Measurements from ENCODE around the gene ERV3-1. TPM values are rescaled to one million over a fixed set of nuclear protein-coding genes. Genes with fewer than 3 reads are reported as not detected.
"Not testable (repeated sequence)": the region's sequence is repeated elsewhere in the genome, so short reads cannot be mapped to it uniquely, and the experiment has no call there.

The ERV3-1 gene, protein sequence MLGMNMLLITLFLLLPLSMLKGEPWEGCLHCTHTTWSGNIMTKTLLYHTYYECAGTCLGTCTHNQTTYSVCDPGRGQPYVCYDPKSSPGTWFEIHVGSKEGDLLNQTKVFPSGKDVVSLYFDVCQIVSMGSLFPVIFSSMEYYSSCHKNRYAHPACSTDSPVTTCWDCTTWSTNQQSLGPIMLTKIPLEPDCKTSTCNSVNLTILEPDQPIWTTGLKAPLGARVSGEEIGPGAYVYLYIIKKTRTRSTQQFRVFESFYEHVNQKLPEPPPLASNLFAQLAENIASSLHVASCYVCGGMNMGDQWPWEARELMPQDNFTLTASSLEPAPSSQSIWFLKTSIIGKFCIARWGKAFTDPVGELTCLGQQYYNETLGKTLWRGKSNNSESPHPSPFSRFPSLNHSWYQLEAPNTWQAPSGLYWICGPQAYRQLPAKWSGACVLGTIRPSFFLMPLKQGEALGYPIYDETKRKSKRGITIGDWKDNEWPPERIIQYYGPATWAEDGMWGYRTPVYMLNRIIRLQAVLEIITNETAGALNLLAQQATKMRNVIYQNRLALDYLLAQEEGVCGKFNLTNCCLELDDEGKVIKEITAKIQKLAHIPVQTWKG
- 10 to 100 TPM in 2 of 4 donors, 1 to 10 TPM in 1, under 1 TPM in 1; 0.27 to 21.7 (median 8.6) TPM for polyA plus RNA-seq
- long read RNA-seq, donor 1, transcript ERV3-1-201 (2 exons, 2,719 nt), result major isoform, 19 of 21 reads
- long read RNA-seq, donor 1, partial matches to known transcripts, result 0 of 21 reads
- long read RNA-seq, donor 1, other reads (novel, unspliced or antisense), result 0 of 21 reads
- long read RNA-seq, donor 2, partial matches to known transcripts, result 0 of 4 reads
- long read RNA-seq, donor 2, other reads (novel, unspliced or antisense), result 0 of 4 reads
- long read RNA-seq, donor 3, transcript ERV3-1-201 (2 exons, 2,719 nt), result major isoform, 12 of 13 reads
- long read RNA-seq, donor 3, partial matches to known transcripts, result 0 of 13 reads
- long read RNA-seq, donor 3, other reads (novel, unspliced or antisense), result 0 of 13 reads
- long read RNA-seq, donor 4, result 0 reads
- long read RNA-seq, donor 5, partial matches to known transcripts, result 0 of 1 reads
- long read RNA-seq, donor 5, other reads (novel, unspliced or antisense), result 0 of 1 reads
- long read RNA-seq, donor 6, transcript ERV3-1-201 (2 exons, 2,719 nt), result major isoform, 12 of 12 reads
- long read RNA-seq, donor 6, partial matches to known transcripts, result 0 of 12 reads
- long read RNA-seq, donor 6, other reads (novel, unspliced or antisense), result 0 of 12 reads
- long read RNA-seq, donor 7, partial matches to known transcripts, result 0 of 4 reads
- long read RNA-seq, donor 7, other reads (novel, unspliced or antisense), result 0 of 4 reads
- long read RNA-seq, donor 8, partial matches to known transcripts, result 0 of 2 reads
- long read RNA-seq, donor 8, other reads (novel, unspliced or antisense), result 0 of 2 reads
- long read RNA-seq, donor 9, partial matches to known transcripts, result 0 of 2 reads
- long read RNA-seq, donor 9, other reads (novel, unspliced or antisense), result 0 of 2 reads
- long read RNA-seq, donor 10, transcript ERV3-1-201 (2 exons, 2,719 nt), result major isoform, 15 of 16 reads
- long read RNA-seq, donor 10, partial matches to known transcripts, result 0 of 16 reads
- long read RNA-seq, donor 10, other reads (novel, unspliced or antisense), result 0 of 16 reads

DNA sequence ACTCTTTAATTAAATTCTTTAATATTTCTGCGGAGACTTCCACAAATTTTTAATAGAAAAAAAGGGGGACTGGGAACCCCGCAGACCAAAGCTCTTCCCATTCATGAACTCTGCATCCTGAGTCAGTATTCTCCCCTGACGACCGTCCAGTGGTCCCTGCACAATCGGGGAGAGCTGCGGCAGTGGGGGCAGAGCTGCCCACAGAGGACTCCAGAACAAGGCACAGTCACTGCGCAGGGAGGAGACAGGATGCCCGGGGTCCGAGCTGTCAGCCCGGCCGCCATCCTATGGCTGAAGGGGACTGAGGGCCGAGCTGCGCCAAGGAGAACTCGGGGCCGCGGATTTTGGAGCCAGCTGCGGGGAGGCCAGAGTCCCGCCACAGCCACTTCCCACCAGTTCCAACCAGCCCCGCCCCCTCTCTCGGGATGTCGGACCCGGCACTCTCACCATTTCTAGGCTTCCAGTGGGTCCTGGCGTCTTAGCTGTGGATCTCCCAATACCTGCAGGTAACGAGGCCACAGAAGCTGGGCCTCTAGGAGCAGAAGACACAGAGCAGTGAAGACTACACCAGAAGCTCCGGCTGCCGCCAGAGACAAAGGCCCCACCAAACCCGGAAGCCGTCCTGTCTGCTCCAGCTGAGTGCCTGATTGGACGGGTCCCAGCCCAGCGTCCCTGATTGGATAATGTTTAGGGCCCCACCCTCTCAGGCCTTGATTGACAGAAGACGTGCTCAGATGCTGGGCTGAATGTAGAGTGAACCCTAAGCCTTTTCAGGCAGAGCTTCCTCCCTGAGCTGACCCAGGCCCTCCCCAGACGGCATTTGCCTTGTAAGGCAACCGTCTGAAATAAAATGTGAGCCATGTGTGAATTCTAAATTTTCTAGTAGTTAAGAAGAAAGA is at the start of gene ERV3-1:
TSS of gene ERV3-1 (minus strand) at position 594 of the 899 bp plus-strand sequence. CDS start 13,661 bp downstream, outside the sequence.
- Histone ChIP-seq H3K9me3 (ENCODE audit: control insufficient read depth in 2 of 2, insufficient read depth in 1 of 2, low read depth in 1 of 2, low read length in 1 of 2) (peaks cover 0 to 17% of the 10 kb centered on the region in 2 donors), H3K27ac (ENCODE audit: low read depth in 1 of 3, low read length in 2 of 3) (peak within 1 kb of the TSS; percentile 58 to 99 (median 82)), H3K27me3 (ENCODE audit: control insufficient read depth in 3 of 3, insufficient read depth in 3 of 3, low read length in 3 of 3) (no peaks in the 10 kb centered on the region), H3K36me3 (ENCODE audit: control insufficient read depth in 3 of 3, insufficient read depth in 2 of 3, low read depth in 1 of 3, low read length in 3 of 3) (peaks cover 0 to 13% (median 0%) of the 10 kb centered on the region in 3 donors), H3K4me3 (ENCODE audit: low read depth in 1 of 3, low read length in 3 of 3) (peak within 1 kb of the TSS; percentile 76 to 98 (median 83)), H3K4me1 (ENCODE audit: control insufficient read depth in 3 of 3, insufficient read depth in 2 of 3, low read depth in 1 of 3, low read length in 2 of 3) (peaks cover 0 to 2% (median 0%) of the 10 kb centered on the region in 3 donors)
- DNase-seq, result peak; percentile 95 to 99
- no peak for FAIRE-seq
- 1% methylated on average over 30 to 33 of the region's 33 CpGs for WGBS, 3 donors

DNA sequence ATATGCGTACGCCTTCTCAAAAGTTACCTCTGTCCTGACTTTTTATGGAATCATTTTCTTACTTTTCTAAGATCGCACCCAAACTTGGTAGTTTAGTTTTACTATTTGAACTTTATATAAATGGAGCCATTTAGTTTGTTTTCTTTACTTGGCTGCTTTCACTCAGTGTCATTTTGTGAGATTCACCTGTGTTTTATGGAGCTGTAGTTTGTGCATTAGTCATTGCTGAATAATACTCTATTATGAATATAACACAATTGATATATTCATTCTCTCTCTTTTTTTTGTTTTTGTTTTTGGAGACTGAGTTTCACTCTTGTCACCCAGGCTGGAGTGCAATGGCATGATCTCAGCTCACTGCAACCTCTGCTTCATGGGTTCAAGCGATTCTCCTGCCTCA is 49.3 kb upstream of the ERV3-1 start:
- not testable (repeated sequence) for FAIRE-seq; DNase-seq; H3K4me1 ChIP-seq (ENCODE audit: control insufficient read depth in 3 of 3, insufficient read depth in 2 of 3, low read depth in 1 of 3, low read length in 2 of 3); H3K27ac ChIP-seq (ENCODE audit: low read depth in 1 of 3, low read length in 2 of 3); H3K36me3 ChIP-seq (ENCODE audit: control insufficient read depth in 3 of 3, insufficient read depth in 2 of 3, low read depth in 1 of 3, low read length in 3 of 3); H3K9me3 ChIP-seq (ENCODE audit: control insufficient read depth in 2 of 2, insufficient read depth in 1 of 2, low read depth in 1 of 2, low read length in 1 of 2); H3K4me3 ChIP-seq (ENCODE audit: low read depth in 1 of 3, low read length in 3 of 3); H3K27me3 ChIP-seq (ENCODE audit: control insufficient read depth in 3 of 3, insufficient read depth in 3 of 3, low read length in 3 of 3)
- WGBS, 3 donors, result 85 to 96% (median 86%) methylated on average over 4 of the region's 4 CpGs

DNA sequence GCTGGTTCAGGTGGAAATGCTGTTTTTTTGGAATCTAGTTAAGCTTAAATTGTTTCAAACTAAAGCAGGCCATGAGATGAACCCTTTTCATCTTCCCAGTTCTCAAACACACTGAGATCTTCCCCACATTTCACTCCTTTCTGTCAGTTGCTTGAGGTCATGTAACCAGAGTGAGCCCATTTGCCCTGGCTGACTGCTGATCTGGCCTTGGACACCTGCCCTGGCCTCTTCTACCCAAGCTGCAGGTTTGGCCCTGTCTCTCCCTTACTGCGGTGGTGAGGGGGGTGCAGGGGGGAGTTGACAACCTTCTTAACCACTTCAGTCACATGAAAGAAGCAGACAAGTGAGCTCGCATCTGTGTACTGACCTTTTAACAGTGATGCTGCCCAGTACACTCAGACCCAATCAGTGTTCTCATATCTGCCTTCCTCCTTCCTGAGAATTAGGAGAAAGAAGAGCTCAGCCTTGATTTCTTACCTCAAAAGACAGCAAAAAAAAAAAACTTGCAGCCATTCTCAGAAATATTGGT is 48.0 kb upstream of the ERV3-1 start:
- H3K27me3 ChIP-seq (ENCODE audit: control insufficient read depth in 3 of 3, insufficient read depth in 3 of 3, low read length in 3 of 3); H3K4me1 ChIP-seq (ENCODE audit: control insufficient read depth in 3 of 3, insufficient read depth in 2 of 3, low read depth in 1 of 3, low read length in 2 of 3); FAIRE-seq; H3K9me3 ChIP-seq (ENCODE audit: control insufficient read depth in 2 of 2, insufficient read depth in 1 of 2, low read depth in 1 of 2, low read length in 1 of 2); H3K4me3 ChIP-seq (ENCODE audit: low read depth in 1 of 3, low read length in 3 of 3); DNase-seq; H3K27ac ChIP-seq (ENCODE audit: low read depth in 1 of 3, low read length in 2 of 3); H3K36me3 ChIP-seq (ENCODE audit: control insufficient read depth in 3 of 3, insufficient read depth in 2 of 3, low read depth in 1 of 3, low read length in 3 of 3): not testable (repeated sequence)
- 54 to 100% (median 80%) methylated on average over 1 to 2 of the region's 2 CpGs for WGBS, 3 donors

DNA sequence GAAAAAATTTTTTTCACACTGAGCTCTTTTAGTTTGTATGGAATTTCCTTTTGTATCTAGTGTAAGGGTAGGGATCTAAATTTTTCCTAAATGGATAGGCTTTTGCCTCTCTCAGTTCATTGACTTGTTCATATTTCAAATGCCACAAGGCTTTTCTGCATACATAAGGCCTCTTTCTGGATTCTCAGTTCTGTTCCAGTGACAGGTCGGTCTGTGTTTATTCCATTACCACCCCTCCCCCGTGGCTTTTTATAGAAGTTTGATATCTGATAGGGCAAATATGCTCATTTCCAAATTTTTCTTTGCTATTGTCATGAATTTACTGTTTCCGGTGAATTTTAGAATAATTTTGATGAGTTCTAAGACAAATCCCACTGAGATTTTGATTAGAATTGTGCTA is 45.2 kb upstream of the ERV3-1 start:
- H3K4me1 ChIP-seq (ENCODE audit: control insufficient read depth in 3 of 3, insufficient read depth in 2 of 3, low read depth in 1 of 3, low read length in 2 of 3); H3K9me3 ChIP-seq (ENCODE audit: control insufficient read depth in 2 of 2, insufficient read depth in 1 of 2, low read depth in 1 of 2, low read length in 1 of 2); H3K36me3 ChIP-seq (ENCODE audit: control insufficient read depth in 3 of 3, insufficient read depth in 2 of 3, low read depth in 1 of 3, low read length in 3 of 3); DNase-seq; FAIRE-seq; H3K27me3 ChIP-seq (ENCODE audit: control insufficient read depth in 3 of 3, insufficient read depth in 3 of 3, low read length in 3 of 3); H3K4me3 ChIP-seq (ENCODE audit: low read depth in 1 of 3, low read length in 3 of 3); H3K27ac ChIP-seq (ENCODE audit: low read depth in 1 of 3, low read length in 2 of 3): not testable (repeated sequence)
- WGBS, 3 donors, result 91 to 100% methylated on average over 1 of the region's 3 CpGs; no CpG with 5 or more reads in 1 of the 3 donors

DNA sequence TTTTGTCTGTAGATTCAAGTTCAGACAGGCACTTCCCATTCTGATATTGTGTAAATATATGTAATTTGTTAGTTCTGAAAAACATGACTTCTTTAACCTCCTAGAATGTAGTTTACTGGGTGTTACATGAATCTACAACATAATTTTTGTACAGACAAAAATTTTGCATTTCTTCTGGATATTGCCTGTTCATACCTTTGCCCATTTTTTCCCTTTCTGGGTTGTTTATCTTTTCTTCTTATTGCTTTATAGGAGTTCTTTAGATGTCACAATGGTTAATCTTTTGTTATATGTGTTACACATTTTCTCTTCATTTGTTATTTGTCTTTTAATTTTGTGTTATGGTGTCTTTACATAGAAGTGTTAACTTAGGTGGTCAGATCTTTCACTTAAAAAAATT is 44.7 kb upstream of the ERV3-1 start:
- not testable (repeated sequence) for FAIRE-seq; H3K27ac ChIP-seq (ENCODE audit: low read depth in 1 of 3, low read length in 2 of 3); H3K27me3 ChIP-seq (ENCODE audit: control insufficient read depth in 3 of 3, insufficient read depth in 3 of 3, low read length in 3 of 3); H3K36me3 ChIP-seq (ENCODE audit: control insufficient read depth in 3 of 3, insufficient read depth in 2 of 3, low read depth in 1 of 3, low read length in 3 of 3); DNase-seq; H3K4me1 ChIP-seq (ENCODE audit: control insufficient read depth in 3 of 3, insufficient read depth in 2 of 3, low read depth in 1 of 3, low read length in 2 of 3); H3K9me3 ChIP-seq (ENCODE audit: control insufficient read depth in 2 of 2, insufficient read depth in 1 of 2, low read depth in 1 of 2, low read length in 1 of 2); H3K4me3 ChIP-seq (ENCODE audit: low read depth in 1 of 3, low read length in 3 of 3)

DNA sequence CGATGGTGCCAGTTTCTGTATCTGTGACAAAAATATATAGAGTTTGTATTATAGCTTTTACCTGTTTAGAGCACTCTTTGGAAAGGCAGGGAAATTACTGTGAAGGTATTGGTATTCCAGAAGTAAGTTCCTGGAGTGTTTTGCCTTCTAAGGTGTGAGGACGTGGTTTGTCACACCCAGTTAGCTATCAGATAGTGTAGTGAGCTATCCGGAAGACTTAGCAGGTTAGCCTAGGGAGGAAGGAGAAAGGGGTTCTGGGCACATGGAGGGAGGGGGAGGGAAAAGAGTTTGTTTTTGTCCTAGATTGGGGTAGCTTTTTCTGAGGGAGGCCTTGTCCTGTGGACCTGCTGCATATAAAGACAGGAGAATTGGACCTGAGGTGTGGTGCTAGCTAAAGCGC is 39.8 kb upstream of the ERV3-1 start:
- not testable (repeated sequence) for H3K4me1 ChIP-seq (ENCODE audit: control insufficient read depth in 3 of 3, insufficient read depth in 2 of 3, low read depth in 1 of 3, low read length in 2 of 3); H3K27ac ChIP-seq (ENCODE audit: low read depth in 1 of 3, low read length in 2 of 3); H3K27me3 ChIP-seq (ENCODE audit: control insufficient read depth in 3 of 3, insufficient read depth in 3 of 3, low read length in 3 of 3); FAIRE-seq; H3K9me3 ChIP-seq (ENCODE audit: control insufficient read depth in 2 of 2, insufficient read depth in 1 of 2, low read depth in 1 of 2, low read length in 1 of 2); H3K36me3 ChIP-seq (ENCODE audit: control insufficient read depth in 3 of 3, insufficient read depth in 2 of 3, low read depth in 1 of 3, low read length in 3 of 3); H3K4me3 ChIP-seq (ENCODE audit: low read depth in 1 of 3, low read length in 3 of 3)
- WGBS, 3 donors, result 61 to 78% (median 77%) methylated on average over 4 of the region's 4 CpGs
- DNase-seq, result peak; percentile 3 to 11

DNA sequence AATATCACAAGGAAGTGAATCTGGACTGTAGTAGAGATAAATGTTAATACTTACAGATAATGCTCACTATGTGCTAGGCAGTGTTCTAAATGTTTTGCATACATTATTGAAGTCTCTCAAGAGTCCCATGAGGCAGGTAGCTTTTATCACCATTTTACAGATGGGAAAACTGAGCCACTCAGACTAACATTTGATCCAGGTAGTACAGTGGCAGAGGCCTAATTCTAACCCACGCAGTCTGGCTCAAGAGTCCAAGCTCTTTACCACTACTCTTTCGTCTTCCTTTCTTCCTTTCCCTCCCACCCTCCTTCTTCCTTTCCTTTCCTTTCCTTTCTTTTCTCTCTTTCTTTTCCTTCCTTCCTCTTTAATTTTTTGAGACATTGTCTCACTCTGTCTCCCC is 39.1 kb upstream of the ERV3-1 start:
- H3K9me3 ChIP-seq (ENCODE audit: control insufficient read depth in 2 of 2, insufficient read depth in 1 of 2, low read depth in 1 of 2, low read length in 1 of 2); H3K27me3 ChIP-seq (ENCODE audit: control insufficient read depth in 3 of 3, insufficient read depth in 3 of 3, low read length in 3 of 3); FAIRE-seq; H3K27ac ChIP-seq (ENCODE audit: low read depth in 1 of 3, low read length in 2 of 3); H3K4me3 ChIP-seq (ENCODE audit: low read depth in 1 of 3, low read length in 3 of 3); H3K4me1 ChIP-seq (ENCODE audit: control insufficient read depth in 3 of 3, insufficient read depth in 2 of 3, low read depth in 1 of 3, low read length in 2 of 3); DNase-seq; H3K36me3 ChIP-seq (ENCODE audit: control insufficient read depth in 3 of 3, insufficient read depth in 2 of 3, low read depth in 1 of 3, low read length in 3 of 3): not testable (repeated sequence)
- 94 to 98% (median 95%) methylated on average over 2 of the region's 2 CpGs for WGBS, 3 donors

Data from small intestine (tissue), 16 donors.